SK-N-SH treated with all-trans-retinoic acid at 6 μM for 48 hours (cell line): ENCODE measurements around the gene CTNND2.

Experiments
- BACH2 ChIP-seq: fragments of 250-450 bp; sonication (Bioruptor Pico); IDR thresholded peaks from 2 replicates; pipeline ENCODE4 v1.9.0; 2021; ENCODE audit warnings: mild to moderate bottlenecking, borderline replicate concordance
- GLIS3 ChIP-seq: fragments of 250-450 bp; sonication (Bioruptor Pico); IDR thresholded peaks from 2 replicates; pipeline ENCODE4 v1.5.0; 2020; ENCODE audit warnings: mild to moderate bottlenecking, moderate library complexity
- OSR1 ChIP-seq: fragments of 250-450 bp; sonication (Bioruptor Pico); IDR thresholded peaks from 2 replicates; pipeline ENCODE4 v1.8.0; 2022; ENCODE audit warnings: moderate library complexity, mild to moderate bottlenecking, inconsistent platforms
- PPARA ChIP-seq: fragments of 250-450 bp; sonication (Bioruptor Pico); IDR thresholded peaks from 2 replicates; pipeline ENCODE4 v1.5.0; 2020; ENCODE audit warnings: mild to moderate bottlenecking, borderline replicate concordance
- TCF4 ChIP-seq: fragments of 250-450 bp; sonication (Bioruptor Pico); IDR thresholded peaks from 2 replicates; pipeline ENCODE4 v1.8.0; 2021; ENCODE audit warnings: mild to moderate bottlenecking, moderate library complexity, borderline replicate concordance
- TSHZ2 ChIP-seq: fragments of 250-450 bp; sonication (Bioruptor Pico); IDR thresholded peaks from 2 replicates; pipeline ENCODE4 v1.5.0; 2020; ENCODE audit warnings: mild to moderate bottlenecking, moderate library complexity
- ZFP30 ChIP-seq: fragments of 450-650 bp; formaldehyde crosslinking; IDR thresholded peaks from 2 replicates; pipeline ENCODE4 v1.5.0; 2022; ENCODE audit warnings: mild to moderate bottlenecking, moderate library complexity
- ZNF70 ChIP-seq: fragments of 450-650 bp; formaldehyde crosslinking; IDR thresholded peaks from 2 replicates; pipeline ENCODE4 v1.5.0; 2020; ENCODE audit warnings: mild to moderate bottlenecking, moderate library complexity
- ZNF8 ChIP-seq: fragments of 450-650 bp; formaldehyde crosslinking; IDR thresholded peaks from 2 replicates; pipeline ENCODE4 v1.5.0; 2020; ENCODE audit warnings: mild to moderate bottlenecking, moderate library complexity

DNA sequence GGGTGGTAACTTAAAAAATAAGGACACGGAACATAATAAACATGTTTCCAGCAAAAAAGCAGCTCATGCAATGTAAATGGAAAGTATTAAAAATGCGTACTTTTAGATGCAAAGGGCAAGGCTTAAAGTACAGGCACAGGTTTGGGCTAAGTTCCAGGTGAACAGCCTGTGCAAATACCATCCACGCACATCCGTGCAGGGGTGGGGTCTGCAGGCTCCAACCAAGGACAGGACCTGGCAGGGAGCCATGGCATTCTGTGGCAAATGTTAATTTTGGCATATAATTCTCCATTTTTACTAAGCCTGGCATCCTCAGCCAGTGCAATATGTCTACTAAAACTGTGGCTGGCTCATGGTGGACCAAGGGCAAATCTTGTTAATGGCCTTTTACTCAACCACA, 777.4 kb downstream of the CTNND2 start:
- TF ChIP-seq TSHZ2 = no peak
- no peak for TF ChIP-seq ZNF70
- TF ChIP-seq ZNF8 (CRISPR knock-in tag) = no peak
- TF ChIP-seq BACH2 = no peak
- no peak for TF ChIP-seq PPARA (CRISPR knock-in tag)
- TF ChIP-seq GLIS3 (CRISPR knock-in tag) = no peak
- no peak for TF ChIP-seq TCF4
- no peak for TF ChIP-seq ZFP30 (CRISPR knock-in tag)
- no peak for TF ChIP-seq OSR1
